Cardiac muscle cell (in vitro differentiated cells and primary cell): ENCODE results near the gene NCOR2. TPM values are rescaled to one million over a fixed set of nuclear protein-coding genes. Genes with fewer than 3 reads are reported as not detected.
A peak's percentile ranks its signal among the peaks of the same experiment; 100 is the strongest.

Source experiments
- DNase-seq, 2 donors: peaks; one replicate each; pipeline versions ENCODE4 v3.0.0 to v3.0.0-alpha.2; 2010 to 2017; ENCODE audit warnings: low read depth in 1 of 2, low spot score in 1 of 2
- H3K27ac ChIP-seq: fragments of 200-600 bp; sonication (generic); 2 replicates; pipeline ENCODE4 v1.5.1; 2016
- H3K27me3 ChIP-seq: fragments of 200-600 bp; sonication (generic); 2 replicates; pipeline ENCODE4 v1.6.0; 2016; ENCODE audit warnings: control low read depth
- H3K36me3 ChIP-seq: fragments of 200-600 bp; sonication (generic); 2 replicates; pipeline ENCODE4 v1.5.1; 2016; ENCODE audit warnings: control low read depth
- H3K4me1 ChIP-seq: fragments of 200-600 bp; sonication (generic); 2 replicates; pipeline ENCODE4 v1.8.1; 2017; ENCODE audit warnings: low read depth, mild to moderate bottlenecking, mixed run types
- H3K4me3 ChIP-seq: fragments of 200-600 bp; sonication (generic); 2 replicates; pipeline ENCODE4 v1.5.1; 2016; ENCODE audit warnings: mild to moderate bottlenecking
- H3K9me3 ChIP-seq: fragments of 200-600 bp; sonication (generic); 2 replicates; pipeline ENCODE4 v1.5.1; 2017; ENCODE audit warnings: low read depth, mild to moderate bottlenecking, control low read depth
- polyA plus RNA-seq: library from polyadenylated mRNA; unstranded; fragments of >200 nt; fragmentation: Nextera tagmentation; extraction: Ambion mirVana; gene quantifications from 2 replicates; pipeline ENCODE4 v1.2.1, GENCODE V29; 2016
- total RNA-seq: library from RNA; depleted of rRNA; stranded (reverse); fragments of >200 nt; gene quantifications from 2 replicates; pipeline ENCODE4 v1.2.3, GENCODE V29; 2016
- TF ChIP-seq, protein P1 (sequence below): IDR thresholded peaks from 2 replicates; pipeline ENCODE4 v1.5.1; 2012; ENCODE audit warnings: low read depth, mild to moderate bottlenecking, low read length

Gene NCOR2
- total and polyA plus RNA-seq, 2 experiments from 2014 or later: 98.5 to 113 TPM

GRCh38 chr12:124563401-124563800, 4.0 kb downstream of the NCOR2 start:
- Histone ChIP-seq H3K27me3 (no peaks in the 10 kb centered on the region), H3K4me3 (no peak overlapping the region), H3K36me3 (no peaks in the 10 kb centered on the region), H3K9me3 (no peaks in the 10 kb centered on the region), H3K27ac (no peak overlapping the region), H3K4me1 (peaks cover 42% of the 10 kb centered on the region)
- no peak for DNase-seq
- TF ChIP-seq, protein P1, sequence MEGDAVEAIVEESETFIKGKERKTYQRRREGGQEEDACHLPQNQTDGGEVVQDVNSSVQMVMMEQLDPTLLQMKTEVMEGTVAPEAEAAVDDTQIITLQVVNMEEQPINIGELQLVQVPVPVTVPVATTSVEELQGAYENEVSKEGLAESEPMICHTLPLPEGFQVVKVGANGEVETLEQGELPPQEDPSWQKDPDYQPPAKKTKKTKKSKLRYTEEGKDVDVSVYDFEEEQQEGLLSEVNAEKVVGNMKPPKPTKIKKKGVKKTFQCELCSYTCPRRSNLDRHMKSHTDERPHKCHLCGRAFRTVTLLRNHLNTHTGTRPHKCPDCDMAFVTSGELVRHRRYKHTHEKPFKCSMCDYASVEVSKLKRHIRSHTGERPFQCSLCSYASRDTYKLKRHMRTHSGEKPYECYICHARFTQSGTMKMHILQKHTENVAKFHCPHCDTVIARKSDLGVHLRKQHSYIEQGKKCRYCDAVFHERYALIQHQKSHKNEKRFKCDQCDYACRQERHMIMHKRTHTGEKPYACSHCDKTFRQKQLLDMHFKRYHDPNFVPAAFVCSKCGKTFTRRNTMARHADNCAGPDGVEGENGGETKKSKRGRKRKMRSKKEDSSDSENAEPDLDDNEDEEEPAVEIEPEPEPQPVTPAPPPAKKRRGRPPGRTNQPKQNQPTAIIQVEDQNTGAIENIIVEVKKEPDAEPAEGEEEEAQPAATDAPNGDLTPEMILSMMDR: no peak

DNA sequence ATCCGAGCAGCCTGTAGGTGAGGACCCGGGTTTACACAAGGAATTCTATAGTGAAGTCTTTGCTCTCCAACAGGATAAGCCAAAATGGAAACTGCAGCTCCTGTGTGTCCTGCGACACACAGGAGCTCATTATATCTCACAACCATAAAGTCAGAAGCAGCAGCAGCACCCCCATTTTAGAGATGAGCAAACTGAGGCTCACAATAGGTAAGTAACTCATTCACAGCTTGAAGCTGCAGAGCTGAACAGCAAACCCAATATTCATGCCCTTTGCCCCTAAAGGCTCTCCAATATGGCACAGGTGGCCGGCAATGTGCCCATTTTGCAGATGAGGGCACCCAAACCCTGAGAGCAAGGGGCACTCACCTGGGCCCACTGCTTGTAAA, 4.6 kb downstream of the NCOR2 start:
- no peaks in the 10 kb centered on the region for H3K27me3 ChIP-seq
- no peaks in the 10 kb centered on the region for H3K36me3 ChIP-seq
- DNase-seq: no peak
- no peaks in the 10 kb centered on the region for H3K9me3 ChIP-seq
- H3K4me1 ChIP-seq: peaks cover 42% of the 10 kb centered on the region
- TF ChIP-seq, protein P1: no peak
- H3K27ac ChIP-seq: peak overlapping the region; percentile 70
- no peak overlapping the region for H3K4me3 ChIP-seq

- Histone ChIP-seq H3K4me1 (peaks cover 46% of the 10 kb centered on the region), H3K27me3 (no peaks in the 10 kb centered on the region), H3K36me3 (no peaks in the 10 kb centered on the region), H3K4me3 (no peak overlapping the region), H3K9me3 (no peaks in the 10 kb centered on the region), H3K27ac (peak overlapping the region; percentile 70)
- DNase-seq: peak in 1 of 2 donors; percentile 72
- TF ChIP-seq, protein P1: no peak
These were observed 5.2 kb downstream of the NCOR2 start for GRCh38 chr12:124562018-124562795.

GRCh38 chr12:124561231-124561630, 6.2 kb downstream of the NCOR2 start:
- Histone ChIP-seq H3K4me3 (no peak overlapping the region), H3K9me3 (no peaks in the 10 kb centered on the region), H3K27ac (peak overlapping the region; percentile 26), H3K36me3 (no peaks in the 10 kb centered on the region), H3K4me1 (peaks cover 51% of the 10 kb centered on the region), H3K27me3 (no peaks in the 10 kb centered on the region)
- DNase-seq: no peak
- TF ChIP-seq, protein P1: no peak

GRCh38 chr12:124560146-124560890, 7.1 kb downstream of the NCOR2 start:
- Histone ChIP-seq H3K9me3 (no peaks in the 10 kb centered on the region), H3K27me3 (no peaks in the 10 kb centered on the region), H3K4me3 (no peak overlapping the region), H3K36me3 (no peaks in the 10 kb centered on the region), H3K4me1 (peaks cover 48% of the 10 kb centered on the region), H3K27ac (no peak overlapping the region)
- TF ChIP-seq, protein P1: no peak
- no peak for DNase-seq
